Prostate gland (tissue), 2 donors: Measurements from ENCODE around the gene KIAA1671. TPM values are rescaled to one million over a fixed set of nuclear protein-coding genes. Genes with fewer than 3 reads are reported as not detected.

ENCODE experiments used
- DNase-seq: peaks from one replicate; pipeline ENCODE4 v3.0.0-alpha.2; 2019; ENCODE audit warnings: low spot score
- H3K27ac ChIP-seq, 2 donors: fragments of 200-600 bp; sonication (generic); 2 replicates each; pipeline ENCODE4 v1.5.1; 2017 to 2019
- H3K27me3 ChIP-seq: fragments of 200-600 bp; sonication (generic); replicated peaks from 2 replicates; pipeline ENCODE4 v1.5.1; 2019; ENCODE audit not compliant: insufficient read depth
- H3K36me3 ChIP-seq, 2 donors: fragments of 200-600 bp; sonication (generic); 1 replicate in 1 of 2; 2 replicates in 1 of 2; pipeline versions ENCODE4 v1.5.1 to v1.8.1; 2017 to 2019
- H3K4me1 ChIP-seq: fragments of 200-600 bp; sonication (generic); replicated peaks from 2 replicates; pipeline ENCODE4 v1.5.1; 2019
- H3K4me3 ChIP-seq, 2 donors: fragments of 200-600 bp; sonication (generic); 2 replicates each; pipeline ENCODE4 v1.5.1; 2017 to 2019
- H3K9me3 ChIP-seq: fragments of 200-600 bp; sonication (generic); 2 replicates; pipeline ENCODE4 v1.5.1; 2017
- POLR2A ChIP-seq: fragments of 450-650 bp; IDR thresholded peaks from one replicate; pipeline ENCODE4 v1.6.1; 2016; ENCODE audit warnings: antibody characterized with exemption, mild to moderate bottlenecking
- POLR2AphosphoS5 ChIP-seq: sonication (generic); formaldehyde crosslinking; IDR thresholded peaks from one replicate; pipeline ENCODE4 v1.6.1; 2017; ENCODE audit warnings: antibody characterized with exemption
- WGBS: methylation state at CpG from one replicate; pipeline ENCODE4 v1.1.5; 2018; 5-methylcytosine and 5-hydroxymethylcytosine counted together
- intact Hi-C: fragments of 100-400 bp; cut with DNase I; formaldehyde crosslinking; loops from one replicate; pipeline ENCODE4 v1.14.2; 2022
- total RNA-seq, 2 donors: library from RNA; depleted of rRNA; stranded (reverse); fragments of >200 nt; gene quantifications; one replicate each; pipeline ENCODE4 v1.1.0, GENCODE V29; 2016
- TF ChIP-seq, protein P1 (sequence below), 4 experiments: fragments of 200-600 bp in 2 of 4; fragments of 450-650 bp in 2 of 4; sonication (generic) in 2 of 4; IDR thresholded peaks; 1 replicate in 3 of 4; 2 replicates in 1 of 4; pipeline ENCODE4 v1.5.1; 2016 to 2019; ENCODE audit warnings: antibody characterized with exemption in 4 of 4, mild to moderate bottlenecking in 2 of 4, moderate library complexity in 2 of 4

Gene KIAA1671
- total RNA-seq, 2 donors from 2014 or later: 44.8 to 53.1 TPM

DNA sequence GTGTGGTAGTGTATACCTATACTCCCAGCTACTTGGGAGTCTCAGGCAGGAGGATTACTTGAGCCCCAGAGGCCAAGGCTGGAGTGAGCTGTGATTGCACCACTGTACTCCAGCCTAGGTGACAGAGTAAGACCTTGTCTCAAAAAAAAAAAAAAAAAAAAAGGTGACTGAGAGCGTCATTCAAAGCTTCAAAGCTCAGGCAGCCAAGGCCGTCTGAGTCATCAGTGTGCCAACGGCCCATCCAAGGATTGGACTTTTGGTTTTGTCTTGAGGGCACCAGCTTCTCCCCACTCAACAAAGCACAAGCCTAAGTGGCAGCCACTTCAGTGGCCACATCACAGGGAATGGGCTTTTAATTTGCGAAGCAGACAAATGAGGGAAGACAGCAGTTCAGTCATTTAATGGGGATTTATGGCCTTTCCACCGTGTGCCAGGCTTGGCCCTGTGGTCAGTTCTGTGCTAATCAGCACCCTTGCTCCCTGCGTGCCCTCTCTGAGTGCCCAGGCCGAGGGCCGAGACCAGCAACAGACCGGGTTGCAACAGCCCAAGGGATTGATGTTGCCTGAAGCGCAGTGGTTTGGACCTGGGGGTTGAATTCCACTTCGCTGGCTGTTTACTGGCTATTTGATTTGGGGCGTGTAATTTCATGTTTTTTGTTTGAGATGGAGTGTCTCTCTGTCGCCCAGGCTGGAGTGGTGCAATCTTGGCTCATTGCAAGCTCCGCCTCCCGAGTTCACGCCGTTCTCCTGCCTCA is 216.9 kb downstream of the KIAA1671 start:
- peak; percentile 54 for DNase-seq
- H3K27ac ChIP-seq: no peak overlapping the region
- WGBS: 60% methylated on average over 17 of the region's 17 CpGs
- no peaks in the 10 kb centered on the region for H3K9me3 ChIP-seq
- intact Hi-C loops: no loop called here
- peaks cover 0 to 3% of the 10 kb centered on the region in 2 donors for H3K36me3 ChIP-seq
- no peak overlapping the region for H3K4me3 ChIP-seq
- no peaks in the 10 kb centered on the region for H3K27me3 ChIP-seq
- no peaks in the 10 kb centered on the region for H3K4me1 ChIP-seq
- TF ChIP-seq POLR2A: no peak
- TF ChIP-seq POLR2AphosphoS5: peak; percentile 33

DNA sequence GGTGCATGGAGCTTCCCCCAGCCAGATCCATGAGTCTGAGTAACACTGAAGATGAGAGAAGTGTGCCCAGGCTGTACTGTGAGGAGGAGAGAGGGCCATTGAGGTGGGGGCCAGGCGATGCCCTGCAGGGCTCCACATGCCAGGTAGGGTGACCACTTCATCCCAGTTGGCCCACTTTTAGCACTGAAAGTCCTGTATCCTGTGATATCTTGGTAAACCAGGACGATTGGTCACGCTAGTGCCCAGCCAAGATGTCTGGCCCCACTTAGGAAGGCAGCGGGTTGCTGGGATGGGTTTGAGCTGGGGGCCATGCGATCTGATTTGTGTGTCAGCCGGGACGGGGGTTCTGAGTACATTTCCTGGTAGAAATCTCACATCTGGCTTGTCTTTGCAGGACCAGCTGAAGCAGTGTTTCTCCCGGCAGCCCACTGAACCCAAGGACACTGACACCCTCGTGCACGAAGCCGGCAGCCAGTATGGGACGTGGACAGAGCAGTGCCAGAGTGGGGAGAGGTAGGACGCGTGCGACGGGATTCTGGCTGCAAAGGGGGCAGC is 218.0 kb downstream of the KIAA1671 start:
- Histone ChIP-seq H3K9me3 (no peaks in the 10 kb centered on the region), H3K4me3 (no peak overlapping the region), H3K36me3 (peaks cover 0 to 10% of the 10 kb centered on the region in 2 donors), H3K4me1 (no peaks in the 10 kb centered on the region), H3K27me3 (no peaks in the 10 kb centered on the region), H3K27ac (no peak overlapping the region)
- TF ChIP-seq, protein P1, sequence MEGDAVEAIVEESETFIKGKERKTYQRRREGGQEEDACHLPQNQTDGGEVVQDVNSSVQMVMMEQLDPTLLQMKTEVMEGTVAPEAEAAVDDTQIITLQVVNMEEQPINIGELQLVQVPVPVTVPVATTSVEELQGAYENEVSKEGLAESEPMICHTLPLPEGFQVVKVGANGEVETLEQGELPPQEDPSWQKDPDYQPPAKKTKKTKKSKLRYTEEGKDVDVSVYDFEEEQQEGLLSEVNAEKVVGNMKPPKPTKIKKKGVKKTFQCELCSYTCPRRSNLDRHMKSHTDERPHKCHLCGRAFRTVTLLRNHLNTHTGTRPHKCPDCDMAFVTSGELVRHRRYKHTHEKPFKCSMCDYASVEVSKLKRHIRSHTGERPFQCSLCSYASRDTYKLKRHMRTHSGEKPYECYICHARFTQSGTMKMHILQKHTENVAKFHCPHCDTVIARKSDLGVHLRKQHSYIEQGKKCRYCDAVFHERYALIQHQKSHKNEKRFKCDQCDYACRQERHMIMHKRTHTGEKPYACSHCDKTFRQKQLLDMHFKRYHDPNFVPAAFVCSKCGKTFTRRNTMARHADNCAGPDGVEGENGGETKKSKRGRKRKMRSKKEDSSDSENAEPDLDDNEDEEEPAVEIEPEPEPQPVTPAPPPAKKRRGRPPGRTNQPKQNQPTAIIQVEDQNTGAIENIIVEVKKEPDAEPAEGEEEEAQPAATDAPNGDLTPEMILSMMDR (IDR thresholded peaks at IDR 0.05): no peak
- TF ChIP-seq POLR2A (no peak), POLR2AphosphoS5 (no peak)
- intact Hi-C loops: no loop called here
- DNase-seq: no peak
- WGBS: 90% methylated on average over 16 of the region's 16 CpGs

DNA sequence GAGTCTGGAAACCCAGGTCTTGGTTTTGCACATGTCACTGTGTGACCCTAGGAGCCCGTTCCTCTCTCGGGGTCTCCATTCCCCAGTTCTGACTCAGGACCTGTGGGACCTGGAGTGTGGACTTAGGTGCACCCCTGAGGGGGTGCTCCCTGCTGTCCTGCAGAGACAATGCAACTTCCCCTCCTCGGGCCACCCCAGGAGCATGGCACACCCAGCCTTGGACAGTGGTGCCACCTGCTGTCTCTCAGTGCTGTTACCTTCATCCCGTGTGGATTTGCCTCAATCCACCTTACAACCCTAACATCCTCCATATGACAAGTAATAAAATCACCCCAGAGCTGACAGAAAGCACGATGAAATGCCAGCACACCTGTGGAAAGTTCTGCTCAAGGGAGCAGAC is 219.6 kb downstream of the KIAA1671 start:
- no peak overlapping the region for H3K4me3 ChIP-seq
- DNase-seq: peak; percentile 35
- H3K27ac ChIP-seq: no peak overlapping the region
- intact Hi-C loops: no loop called here
- no peaks in the 10 kb centered on the region for H3K9me3 ChIP-seq
- H3K36me3 ChIP-seq: peaks cover 0 to 10% of the 10 kb centered on the region in 2 donors
- no peaks in the 10 kb centered on the region for H3K4me1 ChIP-seq
- TF ChIP-seq POLR2AphosphoS5 (peak; percentile 7), POLR2A (no peak)
- TF ChIP-seq, protein P1 (IDR thresholded peaks at IDR 0.05): peak in 3 of 4 experiments; percentile 51 to 62 (median 51)
- no peaks in the 10 kb centered on the region for H3K27me3 ChIP-seq
- 55% methylated on average over 5 of the region's 5 CpGs for WGBS

DNA sequence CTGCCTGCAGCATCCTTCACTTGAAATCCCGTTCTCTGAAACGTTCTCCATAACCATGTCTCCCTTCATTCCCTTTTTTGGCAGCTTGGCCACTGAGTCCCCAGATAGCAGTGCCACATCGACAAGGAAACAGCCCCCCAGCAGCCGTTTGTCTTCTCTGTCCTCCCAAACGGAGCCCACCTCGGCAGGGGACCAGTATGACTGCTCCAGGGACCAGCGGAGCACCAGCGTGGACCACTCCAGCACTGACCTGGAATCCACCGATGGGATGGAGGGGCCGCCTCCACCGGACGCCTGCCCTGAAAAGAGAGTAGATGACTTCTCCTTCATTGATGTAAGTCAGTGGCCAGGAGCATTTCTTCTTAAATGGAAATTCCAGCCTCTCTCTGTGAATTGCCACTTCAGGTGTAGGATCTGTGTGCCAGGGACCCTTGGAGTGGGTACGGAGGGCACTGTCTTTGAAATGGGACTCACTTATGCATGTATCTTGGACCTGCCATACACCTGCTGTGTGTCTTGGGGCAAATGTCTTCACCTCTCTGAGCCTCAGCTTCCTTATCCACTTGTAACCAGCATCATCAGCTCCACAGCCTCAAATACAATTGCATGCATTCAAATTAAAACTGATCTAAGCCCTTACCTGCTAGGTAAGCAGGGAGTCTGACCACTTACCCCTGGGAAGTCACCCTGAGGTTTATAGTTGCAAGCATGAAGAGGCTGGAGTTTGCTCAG is 221.8 kb downstream of the KIAA1671 start:
- TF ChIP-seq, protein P1 (IDR thresholded peaks at IDR 0.05): no peak
- TF ChIP-seq POLR2AphosphoS5 (no peak), POLR2A (no peak)
- no peaks in the 10 kb centered on the region for H3K27me3 ChIP-seq
- WGBS: 92% methylated on average over 13 of the region's 13 CpGs
- no peaks in the 10 kb centered on the region for H3K4me1 ChIP-seq
- intact Hi-C loops: no loop called here
- no peak overlapping the region for H3K27ac ChIP-seq
- H3K9me3 ChIP-seq: no peaks in the 10 kb centered on the region
- no peak for DNase-seq
- H3K4me3 ChIP-seq: no peak overlapping the region
- peaks cover 0 to 10% of the 10 kb centered on the region in 2 donors for H3K36me3 ChIP-seq

DNA sequence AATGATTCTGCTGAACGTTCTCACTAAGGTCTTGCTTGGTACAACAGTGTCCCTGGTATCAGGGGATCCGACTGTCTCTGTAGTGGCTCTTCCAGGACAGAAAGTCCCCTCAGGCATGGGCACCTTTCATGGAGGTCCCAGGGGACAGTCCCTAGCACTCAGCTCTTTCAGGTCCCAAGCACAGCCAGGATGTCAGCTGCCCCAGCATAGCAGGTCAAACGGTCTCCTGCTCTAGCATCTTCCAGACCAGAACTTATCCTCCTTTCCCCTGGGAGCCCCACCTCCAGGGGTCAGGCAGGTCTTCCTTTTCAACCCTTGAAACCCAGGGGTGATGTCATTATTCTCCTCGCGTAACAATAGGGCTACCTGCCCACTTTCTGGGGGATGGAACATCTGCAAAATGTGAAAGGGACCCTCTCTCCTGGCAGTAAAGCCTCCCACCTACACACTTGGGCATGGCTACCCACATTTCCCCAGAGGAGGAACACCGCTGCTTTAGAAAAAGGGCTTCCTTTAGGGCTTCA is 222.4 kb downstream of the KIAA1671 start:
- TF ChIP-seq, protein P1 (IDR thresholded peaks at IDR 0.05): no peak
- TF ChIP-seq POLR2AphosphoS5 (no peak), POLR2A (no peak)
- H3K36me3 ChIP-seq: peaks cover 0 to 10% of the 10 kb centered on the region in 2 donors
- H3K27ac ChIP-seq: no peak overlapping the region
- H3K9me3 ChIP-seq: no peaks in the 10 kb centered on the region
- no peaks in the 10 kb centered on the region for H3K27me3 ChIP-seq
- DNase-seq: no peak
- H3K4me1 ChIP-seq: no peaks in the 10 kb centered on the region
- WGBS: 81% methylated on average over 6 of the region's 6 CpGs
- no peak overlapping the region for H3K4me3 ChIP-seq
- intact Hi-C loops: no loop called here
